Fibroblast of the conjunctiva (primary cell): ENCODE measurements around the gene YBEY.
"Not testable (repeated sequence)": the region's sequence is repeated elsewhere in the genome, so short reads cannot be mapped to it uniquely, and the experiment has no call there.

Source experiments
- DNase-seq: peaks from one replicate; pipeline ENCODE4 v3.0.0-alpha.2; 2010; ENCODE audit warnings: low read depth

YBEY gene

DNA sequence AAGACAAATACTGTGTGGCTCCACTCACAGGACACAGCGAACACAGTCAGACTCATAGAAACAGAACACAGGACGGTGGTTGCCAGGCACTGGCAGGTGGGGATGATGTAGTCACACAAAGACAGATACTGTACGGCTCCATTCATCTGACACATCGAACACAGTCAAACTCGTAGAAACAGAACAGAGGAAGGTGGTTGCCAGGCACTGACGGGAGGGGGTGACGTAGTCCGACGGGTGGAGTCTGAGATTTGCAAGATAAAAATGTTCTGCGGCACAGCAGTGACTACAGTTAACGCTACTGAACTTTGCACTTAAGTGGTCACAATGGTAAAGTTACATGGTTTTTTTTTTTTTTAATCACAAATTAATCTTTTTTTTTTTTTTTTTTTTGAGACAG is 18.8 kb downstream of the YBEY start:
- DNase-seq, result no peak

DNA sequence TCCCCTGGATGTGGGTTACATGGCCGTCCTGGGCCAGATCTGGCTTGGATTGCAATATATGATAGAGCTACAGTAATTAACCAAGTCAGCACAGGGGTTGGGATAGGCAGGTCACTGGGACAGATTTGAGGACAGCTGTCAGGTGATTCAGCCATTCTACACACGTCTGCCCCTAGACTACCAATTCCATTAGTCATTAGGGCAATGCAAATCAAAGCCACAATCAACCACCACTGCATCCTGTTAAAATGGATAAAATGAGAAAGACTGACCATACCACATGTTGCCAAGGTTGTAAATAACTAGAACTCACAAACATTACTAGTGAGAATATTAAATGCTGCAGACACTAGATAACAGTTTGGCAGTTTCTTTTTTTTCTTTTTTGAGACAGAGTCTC is 21.5 kb downstream of the YBEY start:
- no peak for DNase-seq

DNA sequence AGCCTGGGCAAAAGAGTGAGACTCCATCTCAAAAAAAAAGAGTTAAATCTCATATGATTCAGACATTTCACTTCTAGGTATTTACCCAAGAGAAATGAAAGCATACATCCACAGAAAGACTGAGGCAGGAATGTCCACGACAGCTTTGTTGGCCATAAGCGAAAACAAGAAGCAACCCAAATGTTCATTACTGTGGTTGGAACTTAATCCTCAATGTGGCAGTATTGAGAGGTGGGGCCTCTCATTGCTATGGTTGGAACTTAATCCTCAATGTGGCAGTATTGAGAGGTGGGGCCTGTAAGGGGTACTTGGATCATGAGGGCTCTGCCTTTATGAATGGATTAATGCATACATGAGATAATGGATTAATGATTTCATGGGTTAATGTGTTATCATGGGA is 22.3 kb downstream of the YBEY start:
- no peak for DNase-seq

DNA sequence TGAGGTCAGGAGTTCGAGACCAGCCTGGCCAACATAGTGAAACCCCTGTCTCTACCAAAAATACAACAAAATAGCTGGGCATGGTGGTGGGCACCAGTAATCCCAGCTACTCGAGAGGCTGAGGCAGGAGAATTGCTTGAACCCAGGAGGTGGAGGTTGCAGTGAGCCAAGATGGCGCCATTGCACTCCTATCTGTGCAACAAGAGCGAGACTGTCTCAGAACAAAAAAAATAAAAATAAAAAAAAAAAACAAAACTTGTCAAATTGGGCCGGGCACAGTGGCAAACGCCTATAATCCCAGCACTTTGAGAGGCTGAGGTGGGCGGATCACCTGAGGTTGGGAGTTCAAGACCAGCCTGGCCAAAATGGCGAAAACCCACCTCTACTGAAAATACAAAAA is 24.1 kb downstream of the YBEY start:
- DNase-seq, result not testable (repeated sequence)

DNA sequence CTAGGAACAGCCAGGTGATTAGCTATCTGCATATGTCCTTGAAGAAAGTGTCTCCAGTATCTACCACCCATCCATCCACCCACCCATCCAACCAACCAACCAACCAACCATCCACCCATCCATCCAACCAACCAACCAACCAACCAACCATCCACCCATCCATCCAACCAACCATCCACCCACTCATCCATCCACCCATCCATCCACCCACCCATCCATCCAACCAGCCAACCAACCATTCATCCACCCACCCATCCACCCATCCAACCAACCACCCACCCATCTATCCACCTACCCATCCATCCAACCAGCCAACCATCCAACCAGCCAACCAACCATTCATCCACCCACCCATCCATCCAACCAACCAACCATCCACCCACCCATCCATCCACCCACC is 25.4 kb downstream of the YBEY start:
- DNase-seq, result no peak

DNA sequence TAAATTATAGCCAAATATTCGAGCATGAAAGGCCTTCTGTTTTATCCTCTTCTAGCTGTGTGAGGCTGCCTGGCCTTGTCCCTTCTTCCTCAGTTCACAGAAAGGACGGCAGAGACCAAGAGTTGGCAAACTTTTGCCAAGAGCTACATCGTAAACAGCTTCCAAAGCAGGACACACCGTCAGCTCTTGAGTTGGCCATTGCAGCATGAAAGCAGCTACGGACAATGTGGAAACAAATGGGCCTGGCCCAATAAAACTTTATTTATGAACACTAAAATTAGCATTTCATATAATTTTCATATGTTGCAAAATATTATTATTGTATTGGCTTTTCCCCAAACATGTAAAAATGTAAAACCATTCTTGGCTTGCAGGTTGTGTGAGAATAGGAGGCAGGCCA is 26.8 kb downstream of the YBEY start:
- no peak for DNase-seq

DNA sequence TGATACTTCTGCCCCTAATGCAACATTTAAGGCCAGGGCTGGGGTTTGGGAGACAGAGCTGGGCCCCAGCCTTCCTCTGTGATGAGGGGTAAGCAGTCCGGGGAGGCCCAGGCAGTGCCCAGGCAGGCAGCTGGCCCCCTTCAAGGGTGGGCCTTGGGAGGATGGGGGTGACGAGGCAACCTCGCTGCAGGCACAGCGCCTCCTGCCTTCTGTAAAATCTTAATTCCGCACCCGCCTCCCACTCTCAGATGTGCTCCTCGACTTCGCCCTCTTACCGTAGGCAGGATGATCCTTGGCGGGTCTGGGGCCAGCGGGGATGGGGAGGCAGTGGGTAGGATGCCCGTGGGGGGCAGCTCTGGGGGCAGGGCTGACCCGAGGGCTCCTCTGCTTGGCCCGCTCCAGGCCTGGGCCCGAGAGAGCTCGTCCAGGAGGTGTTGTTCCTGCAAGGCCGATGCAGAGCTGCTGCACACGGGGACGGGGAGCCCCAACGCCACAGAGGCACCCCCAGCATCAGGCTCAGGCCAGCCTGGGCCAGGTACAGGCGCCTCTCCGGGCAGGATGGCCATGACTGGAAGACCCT is 28.4 kb downstream of the YBEY start:
- no peak for DNase-seq

DNA sequence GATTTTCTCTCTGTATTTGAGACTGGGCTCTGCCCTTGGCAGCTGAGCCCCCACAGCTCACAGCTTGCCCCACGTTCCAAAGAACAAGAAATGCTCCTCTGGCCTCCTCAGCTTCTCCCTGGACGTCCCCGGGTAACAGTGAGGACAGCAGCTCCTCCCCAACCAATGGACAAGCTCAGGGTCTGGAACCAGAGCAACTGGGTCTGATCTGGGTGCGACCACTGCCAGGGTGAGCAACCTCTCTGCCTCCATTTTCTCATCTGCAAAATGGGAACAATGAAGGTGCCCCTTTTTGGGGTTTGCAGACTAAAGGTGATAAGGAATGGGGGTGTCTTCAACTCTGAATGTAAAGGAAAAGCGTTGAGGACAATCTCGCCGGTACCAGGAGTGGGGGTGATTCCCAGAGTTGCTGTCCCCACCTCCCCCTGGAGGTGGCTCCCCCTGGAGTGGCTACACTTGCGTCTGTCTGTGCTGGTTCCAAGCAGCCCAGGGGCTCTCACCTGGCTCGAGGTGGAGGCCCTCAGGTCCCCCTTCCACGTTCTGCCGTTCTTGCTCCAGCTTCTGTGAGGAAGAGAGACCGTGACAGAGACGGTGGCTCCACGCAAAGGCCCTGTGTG is 30.7 kb downstream of the YBEY start:
- DNase-seq, result no peak

DNA sequence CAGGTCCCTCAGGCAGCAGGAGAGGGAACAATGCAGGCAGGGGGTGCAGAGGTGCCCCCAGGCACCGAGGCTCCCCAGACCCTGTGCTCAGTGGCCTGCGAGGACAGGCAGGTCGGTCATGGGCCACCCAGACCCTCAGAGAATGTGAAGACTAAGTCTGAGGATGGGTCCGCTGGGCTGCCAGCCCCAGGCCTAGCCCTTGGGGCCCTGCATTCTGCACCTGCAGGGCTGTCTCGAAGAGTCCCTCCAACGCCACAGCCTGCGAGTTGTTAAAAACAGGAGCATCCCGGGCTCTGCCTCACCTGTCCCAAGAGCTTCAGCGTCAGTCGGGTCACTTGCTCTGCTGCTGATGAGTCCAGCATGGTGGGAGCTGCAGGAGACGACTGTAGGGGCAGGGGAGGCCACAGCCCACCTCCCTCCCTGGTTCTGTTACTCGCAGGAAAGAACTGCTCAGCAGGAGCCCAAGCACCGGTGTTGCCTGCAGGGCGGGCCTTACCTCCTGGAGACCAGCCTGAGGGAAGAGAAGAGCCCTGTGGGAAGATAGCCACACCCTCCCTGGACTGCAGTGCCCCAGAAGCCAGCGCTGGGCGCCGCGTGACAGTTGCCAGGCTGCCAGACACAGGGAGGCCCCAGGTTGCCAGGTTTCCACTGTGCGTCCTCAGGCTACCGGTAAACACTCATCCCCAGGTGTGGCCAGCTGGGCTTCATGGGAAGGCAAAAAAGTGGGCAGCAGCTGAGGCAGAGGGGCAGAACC is 31.7 kb downstream of the YBEY start:
- DNase-seq, result no peak

DNA sequence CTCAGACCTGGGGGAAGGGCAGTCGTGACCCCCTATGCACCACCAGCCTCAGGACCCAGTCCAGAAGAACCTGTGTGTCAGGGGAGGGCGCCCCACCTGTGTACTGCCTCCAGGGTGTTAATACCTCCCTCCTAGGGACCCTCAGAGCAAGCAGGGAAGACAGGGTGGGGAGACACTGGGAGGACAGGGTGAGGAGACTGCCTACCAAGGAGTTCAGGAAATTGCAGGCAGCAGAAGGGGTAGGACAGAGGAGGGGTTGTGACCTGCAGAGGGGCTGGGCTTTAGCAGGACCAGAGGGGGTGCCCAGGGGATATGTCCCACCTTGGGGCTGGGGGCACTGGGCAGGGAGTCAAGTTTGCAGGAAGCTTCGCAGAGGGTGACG is 32.3 kb downstream of the YBEY start:
- DNase-seq, result no peak

DNA sequence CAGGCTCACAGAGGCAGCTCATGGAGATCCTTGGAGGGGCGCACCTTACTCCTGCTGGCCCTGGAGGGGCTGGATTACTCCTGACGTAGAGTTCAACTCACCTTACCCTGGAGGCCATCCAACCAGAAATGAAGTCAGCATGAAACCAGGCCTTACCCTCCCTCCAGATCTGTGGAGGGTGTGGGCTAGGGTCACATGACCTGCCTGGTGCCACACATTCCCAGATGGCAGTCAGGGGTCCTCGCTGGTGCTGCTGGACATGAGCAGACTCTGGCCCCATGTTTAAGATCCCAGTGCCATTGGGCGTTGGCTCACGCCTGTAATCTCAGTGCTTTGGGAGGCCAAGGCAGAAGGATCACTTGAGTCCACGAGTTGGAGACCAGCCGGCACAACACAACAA is 33.0 kb downstream of the YBEY start:
- no peak for DNase-seq

DNA sequence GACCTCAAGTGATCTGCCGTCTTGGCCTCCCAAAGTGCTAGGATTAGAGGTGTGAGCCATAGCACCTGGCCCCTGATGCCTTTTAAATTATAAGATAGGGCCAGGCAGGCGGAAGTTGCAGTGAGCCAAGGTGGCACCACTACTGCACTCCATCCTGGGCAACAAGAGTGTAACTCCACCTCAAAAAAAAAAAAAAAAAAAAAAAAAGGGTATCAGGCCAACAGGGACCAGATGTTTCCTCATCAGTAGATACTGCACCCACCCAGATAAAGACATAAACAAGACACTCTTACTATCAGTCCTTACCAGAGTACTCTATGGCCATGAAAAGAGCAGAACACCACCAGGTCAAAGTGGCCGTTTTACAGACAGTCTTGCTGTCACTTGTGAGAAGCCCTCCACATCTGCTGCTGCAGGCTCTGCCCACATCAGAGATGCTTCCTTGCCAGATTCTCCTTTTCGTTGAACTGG is 34.2 kb downstream of the YBEY start:
- no peak for DNase-seq

DNA sequence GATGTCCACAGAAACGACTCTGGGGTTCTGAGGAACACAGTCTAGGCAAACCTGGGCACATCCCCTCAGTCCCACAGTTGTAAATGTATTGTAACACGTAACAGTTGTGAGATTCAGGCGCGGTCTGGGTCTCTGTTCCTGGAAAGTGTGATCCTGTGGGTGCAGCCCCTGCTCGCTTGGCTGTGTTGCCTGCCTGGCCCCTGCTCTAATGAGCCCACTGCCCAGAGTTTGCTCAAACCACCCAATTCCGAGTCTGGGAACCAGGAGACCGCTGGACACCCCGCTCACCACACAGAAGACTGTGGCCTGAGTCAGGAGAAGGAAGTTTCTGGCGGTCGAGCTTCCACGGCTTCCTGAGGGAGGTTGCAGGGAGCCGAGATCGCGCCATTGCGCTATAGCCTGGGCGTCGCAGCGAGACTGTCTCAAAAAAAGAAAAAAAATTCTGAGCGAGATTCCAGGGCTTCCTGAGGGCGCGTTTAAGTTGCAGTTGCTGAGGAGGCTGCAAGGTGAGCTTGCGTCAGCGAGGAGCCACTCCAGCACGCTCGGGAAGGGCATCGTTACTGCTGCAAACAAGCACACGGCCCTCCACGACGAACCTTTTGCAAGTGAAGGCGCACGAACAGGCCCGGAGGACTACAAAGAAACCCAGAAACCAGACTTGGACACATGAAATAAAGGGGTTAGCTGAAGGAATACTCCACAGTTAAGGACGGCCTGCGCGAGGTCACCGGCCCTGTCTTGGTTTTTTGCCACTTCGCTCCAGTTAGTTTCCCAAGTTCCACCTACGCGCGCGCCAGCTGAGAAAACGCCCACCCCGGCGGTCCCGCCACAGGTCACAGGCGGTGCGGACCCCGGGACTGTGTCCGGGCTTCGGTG is 36.4 kb downstream of the YBEY start:
- DNase-seq, result no peak

DNA sequence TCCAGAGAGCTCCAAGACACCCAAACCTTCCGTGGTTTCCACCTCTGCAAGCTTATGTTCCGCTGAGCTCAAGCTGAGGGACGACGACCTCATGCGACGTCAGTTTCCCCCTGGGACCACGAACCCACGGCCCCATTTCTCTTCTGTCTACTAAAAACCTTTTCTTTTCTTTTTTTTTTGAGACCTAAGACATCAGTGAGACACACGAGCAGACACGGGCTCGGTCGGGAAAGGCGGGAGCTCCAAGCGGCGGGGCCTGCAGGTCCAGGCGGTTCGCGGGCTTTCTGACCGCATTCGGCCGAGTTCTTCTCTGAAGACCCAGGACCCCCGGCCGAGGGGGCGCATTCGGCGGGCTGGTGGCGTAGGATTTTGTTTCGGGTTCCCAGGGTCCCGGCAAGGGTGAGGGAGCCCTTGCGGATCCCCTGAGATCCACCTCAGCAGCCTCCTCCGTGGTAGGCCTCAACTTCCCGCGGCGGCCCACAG is 37.1 kb downstream of the YBEY start:
- DNase-seq, result no peak

DNA sequence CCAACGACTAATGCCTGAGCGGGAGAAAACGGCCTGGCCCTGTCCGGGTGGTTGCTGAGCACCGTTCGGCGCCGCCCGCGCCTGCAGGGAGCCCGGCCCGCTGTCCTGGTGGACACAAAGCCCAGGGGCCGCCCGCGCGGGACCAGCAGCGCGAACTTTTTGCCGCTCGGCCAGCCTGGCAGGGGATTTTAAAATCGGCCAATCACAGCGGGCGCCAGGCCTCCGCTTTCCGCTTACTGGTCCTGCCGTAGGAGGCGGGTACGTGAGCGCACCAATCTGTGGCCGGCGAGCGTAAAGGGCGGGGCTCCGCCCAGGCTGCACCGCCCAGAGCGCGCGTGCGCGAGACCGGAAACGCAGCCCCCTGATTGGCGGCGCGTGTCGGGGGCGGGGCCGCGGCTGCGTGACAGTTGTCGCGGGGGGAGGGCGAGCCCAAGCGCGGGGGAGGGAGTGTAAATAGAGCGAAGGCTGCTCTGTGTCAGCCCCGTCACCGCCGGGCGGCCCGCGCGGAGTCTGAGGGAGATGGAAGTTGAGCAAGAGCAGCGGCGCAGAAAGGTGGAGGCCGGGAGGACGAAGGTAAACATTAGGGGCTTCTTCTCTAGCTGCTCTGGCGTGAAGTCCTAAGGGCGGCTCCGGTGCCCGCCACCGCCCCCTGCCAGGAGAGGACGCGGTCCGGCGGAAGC is 37.7 kb downstream of the YBEY start, which contains the start of the genes C21orf58 and PCNT:
C21orf58 (minus strand) TSS at position 161 of the 680 bp plus-strand sequence. CDS start 1,132 bp downstream, outside the sequence.
PCNT (plus strand) TSS at position 447 of the 680 bp plus-strand sequence; CDS start at position 520, 73 bp downstream.
- peak; percentile 97 for DNase-seq

DNA sequence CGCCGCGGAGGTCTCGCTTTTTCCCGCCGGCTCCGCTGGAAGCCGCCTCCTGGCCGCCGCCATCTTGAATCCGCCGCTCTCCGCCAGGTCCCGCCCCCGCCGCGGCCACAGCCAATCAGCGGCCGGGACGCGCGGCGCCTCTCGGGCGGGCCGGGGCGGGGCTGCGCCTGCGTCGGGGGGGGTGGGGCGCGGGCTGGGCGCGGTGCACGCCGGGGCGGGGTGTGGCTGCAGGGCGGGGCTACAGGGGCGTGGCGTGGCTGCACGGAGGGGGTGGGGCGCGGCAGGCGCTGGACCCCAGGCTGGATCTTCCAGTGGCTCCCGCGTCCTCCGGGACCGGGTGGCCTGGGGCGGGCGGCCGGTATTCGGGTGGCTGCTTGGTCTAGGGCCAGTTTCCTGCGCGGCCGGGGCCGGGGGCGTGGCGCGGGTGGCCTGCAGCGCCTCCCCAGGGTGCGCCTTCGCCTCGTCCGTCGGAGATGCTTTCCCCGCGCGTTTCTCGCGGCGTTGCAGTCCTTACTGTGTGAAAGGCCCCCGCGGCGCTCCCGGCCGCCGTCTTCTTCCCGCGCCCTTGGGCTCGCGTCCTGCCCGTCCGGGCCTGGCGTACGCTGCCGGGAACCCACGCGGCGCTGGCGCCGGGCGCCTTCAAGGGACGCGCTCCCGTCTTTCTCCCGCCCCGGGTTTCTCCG is 38.4 kb downstream of the YBEY start:
- peak; percentile 66 for DNase-seq

DNA sequence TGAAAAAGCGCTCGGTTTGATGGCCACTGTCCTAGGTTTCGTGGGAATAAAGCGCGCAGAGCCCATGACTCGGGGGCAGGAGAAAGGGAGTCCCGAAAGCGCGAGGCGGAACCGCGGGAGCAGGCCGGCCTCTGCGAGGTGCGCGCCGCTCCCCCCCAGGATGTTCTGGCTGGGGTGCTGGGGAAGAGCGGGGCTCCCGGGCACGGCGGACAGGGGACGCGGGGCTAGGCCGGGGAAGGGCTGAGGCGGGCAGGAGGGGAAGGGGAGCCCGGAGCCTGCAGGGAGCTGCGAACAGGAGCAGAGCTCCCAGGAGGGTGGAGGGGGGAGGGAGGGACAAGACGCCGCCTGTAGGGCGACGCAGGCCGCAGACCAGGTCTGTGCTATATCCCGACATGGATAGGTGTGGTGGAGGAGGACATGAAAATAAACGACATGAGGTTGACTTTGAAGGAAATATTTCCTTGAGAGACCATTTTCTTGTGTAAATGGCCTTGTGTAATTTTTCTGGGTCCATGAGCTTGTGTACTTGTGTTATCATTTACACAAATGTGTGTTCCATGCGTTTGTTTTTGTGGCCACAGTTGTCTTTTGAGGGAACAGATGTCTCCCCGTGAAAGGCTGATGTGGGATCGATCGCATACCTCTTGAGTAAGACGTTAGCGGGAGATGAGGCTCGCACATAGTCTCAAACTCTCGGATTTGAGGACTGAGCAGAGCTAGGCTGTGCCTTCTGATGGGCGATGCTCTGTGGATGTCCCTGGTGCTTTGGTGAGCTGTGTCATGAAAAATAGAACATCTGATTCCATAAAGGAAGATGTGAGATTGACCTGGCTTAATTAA is 39.2 kb downstream of the YBEY start:
- no peak for DNase-seq

DNA sequence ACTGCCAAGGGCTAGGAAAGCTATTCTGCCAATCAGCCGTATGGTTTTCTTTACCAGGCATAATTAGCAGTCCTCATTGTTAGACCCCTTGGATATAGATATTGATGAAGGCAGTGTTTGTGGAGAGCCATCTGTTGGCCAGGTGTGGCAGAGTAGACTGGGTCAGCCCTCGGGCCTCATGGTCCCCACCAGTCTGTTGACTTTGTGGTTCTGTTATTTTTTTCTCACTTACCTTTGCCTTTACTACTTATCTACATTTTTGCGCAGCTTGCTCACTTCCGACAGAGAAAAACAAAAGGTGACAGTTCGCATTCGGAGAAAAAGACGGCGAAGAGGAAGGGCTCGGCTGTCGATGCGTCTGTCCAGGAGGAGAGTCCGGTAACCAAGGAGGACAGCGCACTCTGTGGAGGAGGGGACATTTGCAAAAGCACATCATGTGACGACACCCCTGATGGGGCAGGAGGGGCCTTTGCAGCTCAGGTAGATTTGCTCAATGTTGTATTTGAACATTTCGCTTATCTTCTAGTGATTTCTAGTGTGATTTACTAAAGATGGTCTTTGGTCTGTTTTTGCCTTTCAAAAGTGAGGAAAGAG is 40.1 kb downstream of the YBEY start:
- DNase-seq, result no peak

DNA sequence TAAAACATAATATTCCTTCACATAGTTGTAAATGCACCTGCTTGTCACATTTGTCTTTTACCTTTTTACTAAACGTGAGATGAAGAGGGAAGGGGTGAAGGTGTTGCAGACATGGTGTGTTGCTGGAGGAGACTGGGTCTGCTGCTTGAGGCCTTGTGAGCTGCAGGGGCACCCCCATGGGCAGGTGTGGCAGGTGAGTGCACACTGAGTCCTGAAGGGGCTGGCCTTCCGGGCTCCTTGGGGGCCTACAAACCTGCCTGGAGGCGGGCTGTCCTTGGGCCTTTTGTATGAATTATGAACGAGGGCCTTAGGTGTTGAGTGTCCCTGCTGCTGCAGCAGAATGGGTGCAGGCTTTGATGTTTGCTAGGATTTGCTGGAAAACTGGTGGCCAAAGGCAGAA is 41.6 kb downstream of the YBEY start:
- DNase-seq, result no peak

DNA sequence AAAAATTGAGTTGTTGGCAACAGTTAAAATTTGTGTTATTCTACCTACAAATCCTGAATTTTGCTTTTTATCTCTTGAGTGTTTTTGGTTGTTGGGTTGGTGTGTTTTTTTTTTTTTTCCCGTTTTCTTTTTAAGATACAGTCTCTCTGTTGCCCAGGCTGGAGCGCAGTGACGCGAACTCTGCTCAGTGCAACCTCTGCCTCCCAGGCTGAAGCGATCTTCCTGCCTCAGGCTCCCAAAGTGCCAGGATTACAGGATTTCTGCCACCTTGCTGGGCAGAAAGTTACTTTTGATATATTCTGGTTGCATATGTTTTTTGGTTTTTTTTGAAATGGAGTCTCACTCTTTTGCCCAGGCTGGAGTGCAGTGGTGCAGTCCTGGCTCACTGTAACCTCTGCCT is 42.0 kb downstream of the YBEY start:
- DNase-seq, result no peak
